Frontal cortex (tissue), 4 donors: ENCODE results near the gene AGPS. TPM values are rescaled to one million over a fixed set of nuclear protein-coding genes. Genes with fewer than 3 reads are reported as not detected.
"Not testable (repeated sequence)": the region's sequence is repeated elsewhere in the genome, so short reads cannot be mapped to it uniquely, and the experiment has no call there.

Source experiments
- DNase-seq, 2 donors: peaks; one replicate each; pipeline ENCODE4 v3.0.0; 2012; ENCODE audit warnings: low spot score in 2 of 2
- FAIRE-seq: peaks from 2 replicates; lab custom pipeline; 2012; peaks lifted over from hg19 to GRCh38; lab: Jason Lieb, UNC
- total RNA-seq: library from RNA; depleted of rRNA; stranded (reverse); fragments of >200 nt; gene quantifications from one replicate; pipeline ENCODE4 v1.2.3, GENCODE V29; 2014
- donor health status: control.
- donor health status: control.
- donor health status: control.

Gene AGPS
- 55.8 TPM for total RNA-seq

- peak; percentile 80 to 86 for DNase-seq
- FAIRE-seq, result no peak
Observed at GRCh38 chr2:177392373-177393202, at the start of gene AGPS. Gene AGPS, plus strand, starts transcription at chr2:177392773. Its CDS starts 17 bp downstream, at chr2:177392790.

- no peak for FAIRE-seq
- DNase-seq, result no peak
Observed at GRCh38 chr2:177343773-177344172, 48.8 kb upstream of the AGPS start.

- DNase-seq, result no peak
- FAIRE-seq, result no peak
Observed at GRCh38 chr2:177344316-177344715, 48.3 kb upstream of the AGPS start.

GRCh38 chr2:177346192-177346591 lies 46.4 kb upstream of the AGPS start:
- FAIRE-seq (no peak), DNase-seq (no peak)

GRCh38 chr2:177347570-177347969 lies 45.0 kb upstream of the AGPS start:
- DNase-seq (no peak), FAIRE-seq (no peak)

GRCh38 chr2:177348118-177348654 lies 44.4 kb upstream of the AGPS start:
- FAIRE-seq (no peak), DNase-seq (no peak)

- DNase-seq, result no peak
- FAIRE-seq, result no peak
Observed at GRCh38 chr2:177348733-177349693, 43.6 kb upstream of the AGPS start.

- not testable (repeated sequence) for FAIRE-seq, DNase-seq
Observed at GRCh38 chr2:177350624-177351023, 41.9 kb upstream of the AGPS start.

GRCh38 chr2:177351121-177351520 lies 41.5 kb upstream of the AGPS start:
- DNase-seq, FAIRE-seq: not testable (repeated sequence)

GRCh38 chr2:177352441-177353186 lies 40.0 kb upstream of the AGPS start:
- no peak for FAIRE-seq
- no peak for DNase-seq

- DNase-seq, result no peak
- FAIRE-seq, result no peak
Observed at GRCh38 chr2:177353187-177353478, 39.4 kb upstream of the AGPS start.

GRCh38 chr2:177354541-177354940 lies 38.0 kb upstream of the AGPS start:
- not testable (repeated sequence) for DNase-seq, FAIRE-seq

GRCh38 chr2:177355874-177356273 lies 36.7 kb upstream of the AGPS start:
- FAIRE-seq (no peak), DNase-seq (no peak)

GRCh38 chr2:177359836-177360595 lies 32.6 kb upstream of the AGPS start:
- DNase-seq, result no peak
- no peak for FAIRE-seq

GRCh38 chr2:177362499-177362898 lies 30.1 kb upstream of the AGPS start:
- no peak for FAIRE-seq
- DNase-seq, result no peak

GRCh38 chr2:177363332-177363731 lies 29.2 kb upstream of the AGPS start:
- no peak for FAIRE-seq
- DNase-seq, result no peak

GRCh38 chr2:177365764-177366163 lies 26.8 kb upstream of the AGPS start:
- FAIRE-seq, DNase-seq: not testable (repeated sequence)

- not testable (repeated sequence) for DNase-seq, FAIRE-seq
Observed at GRCh38 chr2:177368023-177368422, 24.6 kb upstream of the AGPS start.

GRCh38 chr2:177379354-177379753 lies 13.2 kb upstream of the AGPS start:
- no peak for FAIRE-seq
- no peak for DNase-seq
